ENCODE results near the gene GAB1. TPM values are rescaled to one million over a fixed set of nuclear protein-coding genes. Genes with fewer than 3 reads are reported as not detected.
A peak's percentile ranks its signal among the peaks of the same experiment; 100 is the strongest.

GAB1 gene
- total RNA-seq, 4 donors from 2014 or later: 50.4 to 65.3 (median 63.7) TPM

DNA sequence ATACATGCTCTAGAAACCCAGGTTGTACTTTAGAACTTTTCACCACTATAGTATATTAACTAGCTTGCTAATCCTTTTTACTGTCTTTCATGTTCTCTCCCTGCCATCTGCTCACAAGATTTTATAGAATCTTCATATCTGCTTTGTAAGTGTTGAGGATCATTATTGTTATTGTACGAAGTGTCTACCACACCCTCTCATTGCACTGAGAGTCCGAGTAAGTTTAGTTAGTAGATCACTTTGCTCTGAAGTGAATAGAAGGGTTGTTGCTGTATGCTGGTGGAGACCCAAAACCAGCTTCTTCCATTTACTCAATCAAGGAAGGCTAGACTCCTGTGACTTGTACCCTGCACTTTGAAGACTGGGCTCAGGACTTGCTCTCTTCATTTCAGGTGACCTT lies 17.1 kb downstream of the GAB1 start:
- Histone ChIP-seq H3K27ac (peak overlapping the region; percentile 60 to 76), H3K4me3 (no peak overlapping the region), H3K9me3 (no peaks in the 10 kb centered on the region), H3K4me1 (peaks cover 25 to 43% of the 10 kb centered on the region in 2 donors), H3K27me3 (no peaks in the 10 kb centered on the region), H3K36me3 (no peaks in the 10 kb centered on the region)
- TF ChIP-seq, protein P1, sequence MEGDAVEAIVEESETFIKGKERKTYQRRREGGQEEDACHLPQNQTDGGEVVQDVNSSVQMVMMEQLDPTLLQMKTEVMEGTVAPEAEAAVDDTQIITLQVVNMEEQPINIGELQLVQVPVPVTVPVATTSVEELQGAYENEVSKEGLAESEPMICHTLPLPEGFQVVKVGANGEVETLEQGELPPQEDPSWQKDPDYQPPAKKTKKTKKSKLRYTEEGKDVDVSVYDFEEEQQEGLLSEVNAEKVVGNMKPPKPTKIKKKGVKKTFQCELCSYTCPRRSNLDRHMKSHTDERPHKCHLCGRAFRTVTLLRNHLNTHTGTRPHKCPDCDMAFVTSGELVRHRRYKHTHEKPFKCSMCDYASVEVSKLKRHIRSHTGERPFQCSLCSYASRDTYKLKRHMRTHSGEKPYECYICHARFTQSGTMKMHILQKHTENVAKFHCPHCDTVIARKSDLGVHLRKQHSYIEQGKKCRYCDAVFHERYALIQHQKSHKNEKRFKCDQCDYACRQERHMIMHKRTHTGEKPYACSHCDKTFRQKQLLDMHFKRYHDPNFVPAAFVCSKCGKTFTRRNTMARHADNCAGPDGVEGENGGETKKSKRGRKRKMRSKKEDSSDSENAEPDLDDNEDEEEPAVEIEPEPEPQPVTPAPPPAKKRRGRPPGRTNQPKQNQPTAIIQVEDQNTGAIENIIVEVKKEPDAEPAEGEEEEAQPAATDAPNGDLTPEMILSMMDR (IDR thresholded peaks at IDR 0.05): no peak
- TF ChIP-seq POLR2A (IDR thresholded peaks at IDR 0.05): no peak
- intact Hi-C loops (cut with DNase I; ENCODE audit: low total_unique reads): no loop called here
- DNase-seq: no peak

DNA sequence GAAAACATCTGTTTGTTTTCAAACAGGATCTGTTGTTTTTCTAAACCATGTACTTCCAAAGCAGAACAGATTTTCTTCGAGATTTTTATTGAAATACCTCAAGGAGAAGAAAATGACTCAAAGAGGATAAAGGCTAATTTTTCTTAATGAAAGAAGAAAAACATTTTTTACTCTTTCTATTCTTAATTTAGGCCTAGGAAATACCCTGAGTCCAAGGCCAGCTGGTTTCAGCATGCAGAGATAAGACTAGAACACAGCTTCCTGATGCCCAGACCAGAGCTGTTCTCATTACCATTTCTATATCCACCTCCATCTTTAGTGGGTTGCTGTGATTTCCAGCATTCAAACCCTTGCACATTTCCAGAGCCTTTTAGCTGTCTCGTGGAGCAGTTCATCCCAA lies 18.3 kb downstream of the GAB1 start:
- intact Hi-C loops (cut with DNase I; ENCODE audit: low total_unique reads): no loop called here
- Histone ChIP-seq H3K36me3 (no peaks in the 10 kb centered on the region), H3K4me3 (no peak overlapping the region), H3K27ac (peak overlapping the region; percentile 60 to 76), H3K9me3 (no peaks in the 10 kb centered on the region), H3K27me3 (no peaks in the 10 kb centered on the region), H3K4me1 (peaks cover 35 to 43% of the 10 kb centered on the region in 2 donors)
- DNase-seq: no peak
- no peak for TF ChIP-seq POLR2A (IDR thresholded peaks at IDR 0.05)
- TF ChIP-seq, protein P1 (IDR thresholded peaks at IDR 0.05): no peak

DNA sequence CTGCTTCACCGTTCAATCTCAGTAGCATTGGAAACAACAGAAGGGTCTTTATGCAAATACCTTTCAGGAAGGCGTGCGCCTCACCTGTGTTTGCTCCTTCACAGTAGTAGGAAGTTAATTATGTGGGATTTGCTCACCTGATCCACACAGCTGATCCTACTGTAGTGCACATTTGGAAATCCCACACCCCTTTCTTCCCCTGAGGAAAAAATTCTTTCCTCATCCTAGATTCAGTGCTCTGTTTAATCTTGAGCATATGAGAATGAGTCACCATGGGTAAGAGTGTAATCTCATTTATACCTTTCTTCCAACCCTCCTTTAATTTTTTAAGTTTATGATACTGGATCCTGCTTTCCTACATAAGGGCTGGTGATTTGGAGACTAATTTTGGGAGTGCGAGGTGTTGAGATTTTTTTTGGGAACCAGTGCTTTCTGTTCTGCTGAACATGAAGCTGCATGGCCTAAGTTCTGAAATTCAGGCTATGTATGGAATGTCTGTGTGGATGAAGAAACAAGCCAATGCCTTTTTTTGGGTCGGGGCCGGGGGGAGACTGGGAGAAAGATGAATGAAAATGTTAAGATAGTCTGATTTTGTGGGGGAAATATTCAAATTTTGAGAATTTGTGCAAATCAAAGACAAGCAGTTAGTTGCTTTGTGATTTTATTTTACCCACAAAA lies 19.0 kb downstream of the GAB1 start:
- peak overlapping the region; percentile 60 to 76 for H3K27ac ChIP-seq

DNA sequence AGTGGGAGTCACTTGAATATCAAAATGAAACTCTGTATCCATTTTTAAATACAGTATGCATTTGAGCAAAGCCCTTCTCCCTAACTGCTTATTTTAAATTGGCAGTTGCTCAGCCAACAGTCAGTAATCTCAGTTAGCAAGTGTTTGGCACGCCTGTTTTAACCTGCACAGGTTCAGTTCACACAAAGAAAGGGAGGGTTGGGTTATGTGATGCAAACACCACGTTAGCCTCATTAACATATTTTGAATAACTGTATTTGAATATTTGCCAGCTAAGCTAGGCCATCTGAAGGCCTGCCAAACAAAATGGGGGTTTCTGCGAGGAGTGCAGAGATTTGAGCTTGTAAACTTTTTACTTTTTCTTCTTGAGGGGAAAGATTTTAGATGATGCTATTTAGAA lies 19.8 kb downstream of the GAB1 start:
- H3K36me3 ChIP-seq: no peaks in the 10 kb centered on the region
- intact Hi-C loops (cut with DNase I; ENCODE audit: low total_unique reads): no loop called here
- no peak overlapping the region for H3K4me3 ChIP-seq

More for the DNA sequence above, 19.0 kb downstream of the GAB1 start:
- TF ChIP-seq, protein P1 (IDR thresholded peaks at IDR 0.05): no peak
- no peak for TF ChIP-seq POLR2A (IDR thresholded peaks at IDR 0.05)
- Histone ChIP-seq H3K36me3 (no peaks in the 10 kb centered on the region), H3K27me3 (no peaks in the 10 kb centered on the region), H3K4me1 (peaks cover 35 to 43% of the 10 kb centered on the region in 2 donors), H3K4me3 (no peak overlapping the region), H3K9me3 (no peaks in the 10 kb centered on the region)
- intact Hi-C loops (cut with DNase I; ENCODE audit: low total_unique reads): no loop called here
- no peak for DNase-seq

More for the DNA sequence above, 19.8 kb downstream of the GAB1 start:
- Histone ChIP-seq H3K4me1 (peaks cover 33 to 38% of the 10 kb centered on the region in 2 donors), H3K9me3 (no peaks in the 10 kb centered on the region), H3K27ac (peak overlapping the region; percentile 45 to 76), H3K27me3 (no peaks in the 10 kb centered on the region)
- TF ChIP-seq, protein P1 (IDR thresholded peaks at IDR 0.05): no peak
- TF ChIP-seq POLR2A (IDR thresholded peaks at IDR 0.05): no peak
- no peak for DNase-seq
